ENCODE measurements around the gene MKNK2. TPM values are rescaled to one million over a fixed set of nuclear protein-coding genes. Genes with fewer than 3 reads are reported as not detected.

The MKNK2 gene
- total RNA-seq, 4 donors from 2014 or later = 126 to 265 (median 152) TPM

DNA sequence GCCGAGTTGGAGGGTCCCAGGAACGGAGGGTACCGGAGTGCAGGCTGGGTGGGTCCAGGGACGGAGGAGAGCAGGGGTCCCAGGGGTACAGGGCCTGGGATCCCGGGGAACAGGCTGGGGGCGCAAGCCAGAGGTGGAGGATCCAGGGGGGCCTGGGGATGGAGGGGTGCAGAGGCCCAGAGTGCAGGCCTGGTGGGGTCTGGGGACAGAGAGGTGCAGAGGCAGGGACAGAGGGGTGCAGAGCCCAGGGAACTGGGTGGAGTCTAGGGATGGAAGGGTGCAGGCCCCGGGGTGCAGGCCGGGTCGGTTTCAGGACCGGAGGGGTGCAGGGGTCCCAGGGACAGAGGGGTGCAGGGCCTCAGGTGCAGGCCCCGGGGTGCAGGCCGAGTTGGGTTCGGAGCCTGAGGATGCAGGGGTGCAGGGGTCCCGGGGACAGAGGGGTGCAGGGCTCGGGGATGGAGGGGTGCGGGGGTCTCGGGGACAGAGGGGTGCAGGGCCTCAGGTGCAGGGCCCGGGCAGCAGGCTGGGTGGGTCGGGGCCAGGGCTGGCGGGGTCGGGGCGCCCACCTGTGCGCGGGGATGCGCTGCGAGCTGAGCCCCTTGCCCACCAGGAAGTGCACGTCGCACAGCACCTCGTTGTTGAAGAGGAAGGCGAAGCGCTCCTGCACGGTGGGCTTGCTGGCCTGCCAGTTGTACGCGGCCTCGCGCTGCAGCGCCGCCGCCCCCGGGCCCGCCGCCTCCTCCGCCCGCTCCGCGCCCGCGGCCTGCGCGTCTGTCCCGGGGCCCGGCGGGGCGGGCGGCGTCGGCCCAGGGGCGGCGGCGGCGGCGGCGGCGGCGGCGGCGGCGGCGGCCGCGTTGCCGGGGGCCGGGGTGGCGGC, 36.1 kb downstream of the MKNK2 start:
- Histone ChIP-seq H3K4me1 (peaks cover 0 to 44% (median 14%) of the 10 kb centered on the region in 4 donors), H3K9me3 (no peaks in the 10 kb centered on the region), H3K27me3 (no peaks in the 10 kb centered on the region), H3K36me3 (peaks cover 0 to 32% (median 0%) of the 10 kb centered on the region in 3 donors), H3K27ac (peak overlapping the region; percentile 67 to 89 (median 71)), H3K4me3 (peak overlapping the region; percentile 54 to 82 (median 65))
- DNase-seq (ENCODE audit: low spot score in 2 of 2) = no peak
- WGBS, 2 donors = 11 to 14% methylated on average over 22 to 31 of the region's 74 CpGs
- TF ChIP-seq EP300 (IDR thresholded peaks at IDR 0.05) (no peak), CTCF (IDR thresholded peaks at IDR 0.05) (no peak), POLR2A (IDR thresholded peaks at IDR 0.05) (no peak)

- Histone ChIP-seq H3K4me3 (peak overlapping the region in 2 of 4 donors; percentile 67 to 82), H3K4me1 (peaks cover 0 to 36% (median 12%) of the 10 kb centered on the region in 4 donors), H3K36me3 (peaks cover 0 to 41% (median 0%) of the 10 kb centered on the region in 3 donors), H3K27me3 (no peaks in the 10 kb centered on the region), H3K9me3 (no peaks in the 10 kb centered on the region), H3K27ac (peak overlapping the region in 3 of 4 donors; percentile 74 to 89 (median 75))
- 40 to 42% methylated on average over 5 of the region's 5 CpGs for WGBS, 2 donors
- DNase-seq (ENCODE audit: low spot score in 2 of 2) = no peak
- TF ChIP-seq POLR2A (IDR thresholded peaks at IDR 0.05) (no peak), CTCF (IDR thresholded peaks at IDR 0.05) (no peak), EP300 (IDR thresholded peaks at IDR 0.05) (no peak)
These were observed 36.9 kb downstream of the MKNK2 start for GRCh38 chr19:2014131-2014571.

DNA sequence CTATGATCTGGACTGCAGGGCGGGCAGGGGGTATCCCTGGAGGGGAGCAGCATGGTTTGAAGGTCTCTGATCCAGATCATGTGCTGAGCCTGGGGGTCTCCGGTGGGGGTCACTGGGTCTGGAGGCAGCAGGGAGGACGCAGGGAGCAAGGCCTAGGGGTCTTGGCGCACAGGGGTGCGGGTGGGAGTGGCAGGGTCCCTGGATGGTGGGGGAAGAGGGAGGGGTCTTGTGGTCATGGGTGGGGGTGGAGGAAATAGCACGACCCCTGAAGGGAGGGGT, 37.4 kb downstream of the MKNK2 start:
- Histone ChIP-seq H3K36me3 (peaks cover 0 to 42% (median 0%) of the 10 kb centered on the region in 3 donors), H3K27me3 (no peaks in the 10 kb centered on the region), H3K27ac (peak overlapping the region in 2 of 4 donors; percentile 75 to 89), H3K4me1 (peaks cover 0 to 36% (median 11%) of the 10 kb centered on the region in 4 donors), H3K4me3 (no peak overlapping the region), H3K9me3 (no peaks in the 10 kb centered on the region)
- TF ChIP-seq CTCF (IDR thresholded peaks at IDR 0.05) = no peak
- TF ChIP-seq EP300 (IDR thresholded peaks at IDR 0.05) = no peak
- TF ChIP-seq POLR2A (IDR thresholded peaks at IDR 0.05) = no peak
- WGBS, 2 donors = 70 to 71% methylated on average over 6 of the region's 6 CpGs
- DNase-seq (ENCODE audit: low spot score in 2 of 2) = no peak

DNA sequence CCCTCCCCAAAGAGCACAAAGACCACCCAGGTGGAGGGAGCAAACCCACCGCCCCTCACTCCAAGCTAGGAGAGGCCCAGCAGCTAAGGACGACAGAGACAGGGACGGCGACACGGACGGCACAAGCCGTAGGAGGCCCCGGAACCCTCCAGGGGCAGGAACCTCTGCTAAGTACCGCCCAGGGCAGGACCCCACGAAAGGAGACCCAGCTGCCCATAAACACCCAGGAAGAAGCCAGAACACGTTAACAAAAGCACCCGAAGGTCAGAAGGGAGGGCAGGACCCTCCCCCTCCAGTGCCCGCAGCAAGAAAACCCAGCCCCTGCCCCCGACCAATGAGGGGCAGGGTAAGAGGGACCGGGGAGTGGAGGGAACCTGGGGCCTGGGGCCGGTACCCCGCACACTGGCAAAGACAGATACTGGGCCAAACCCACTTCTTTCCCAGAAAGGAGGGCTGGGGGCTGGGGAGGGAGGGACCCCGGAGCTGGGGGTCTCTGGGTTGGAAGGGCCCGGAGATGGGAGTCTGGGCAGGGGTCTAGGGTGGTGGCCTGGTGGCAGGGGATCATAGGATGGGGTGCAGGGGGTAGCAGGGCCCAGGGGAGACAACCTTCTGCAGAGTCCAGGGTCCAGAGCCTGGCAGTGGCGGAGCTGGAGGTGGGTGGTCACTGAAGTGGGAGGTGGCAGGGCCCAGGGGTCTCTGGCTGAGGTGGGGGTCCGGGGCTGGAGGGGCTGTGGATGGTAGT, 37.9 kb downstream of the MKNK2 start:
- Histone ChIP-seq H3K4me3 (no peak overlapping the region), H3K9me3 (no peaks in the 10 kb centered on the region), H3K36me3 (peaks cover 0 to 42% (median 0%) of the 10 kb centered on the region in 3 donors), H3K4me1 (peaks cover 0 to 36% (median 11%) of the 10 kb centered on the region in 4 donors), H3K27ac (peak overlapping the region in 2 of 4 donors; percentile 75 to 89), H3K27me3 (no peaks in the 10 kb centered on the region)
- no peak for DNase-seq (ENCODE audit: low spot score in 2 of 2)
- TF ChIP-seq POLR2A (IDR thresholded peaks at IDR 0.05) (no peak), CTCF (IDR thresholded peaks at IDR 0.05) (no peak), EP300 (IDR thresholded peaks at IDR 0.05) (no peak)
- 66 to 78% methylated on average over 14 to 21 of the region's 21 CpGs for WGBS, 2 donors
